Stimulated activated CD4-positive, alpha-beta T cell treated with anti-CD3 and anti-CD28 coated beads, TNF-alpha, amount 100 ng/mL, for 48 hours (primary cell): ENCODE data around the gene STARD6.
"Not testable (repeated sequence)": the region's sequence is repeated elsewhere in the genome, so short reads cannot be mapped to it uniquely, and the experiment has no call there.

Source experiments
- DNase-seq, 3 donors: peaks; one replicate each; pipeline ENCODE4 v3.0.0-alpha.2; 2020; ENCODE audit warnings: low read depth in 3 of 3

Gene STARD6, protein sequence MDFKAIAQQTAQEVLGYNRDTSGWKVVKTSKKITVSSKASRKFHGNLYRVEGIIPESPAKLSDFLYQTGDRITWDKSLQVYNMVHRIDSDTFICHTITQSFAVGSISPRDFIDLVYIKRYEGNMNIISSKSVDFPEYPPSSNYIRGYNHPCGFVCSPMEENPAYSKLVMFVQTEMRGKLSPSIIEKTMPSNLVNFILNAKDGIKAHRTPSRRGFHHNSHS

DNA sequence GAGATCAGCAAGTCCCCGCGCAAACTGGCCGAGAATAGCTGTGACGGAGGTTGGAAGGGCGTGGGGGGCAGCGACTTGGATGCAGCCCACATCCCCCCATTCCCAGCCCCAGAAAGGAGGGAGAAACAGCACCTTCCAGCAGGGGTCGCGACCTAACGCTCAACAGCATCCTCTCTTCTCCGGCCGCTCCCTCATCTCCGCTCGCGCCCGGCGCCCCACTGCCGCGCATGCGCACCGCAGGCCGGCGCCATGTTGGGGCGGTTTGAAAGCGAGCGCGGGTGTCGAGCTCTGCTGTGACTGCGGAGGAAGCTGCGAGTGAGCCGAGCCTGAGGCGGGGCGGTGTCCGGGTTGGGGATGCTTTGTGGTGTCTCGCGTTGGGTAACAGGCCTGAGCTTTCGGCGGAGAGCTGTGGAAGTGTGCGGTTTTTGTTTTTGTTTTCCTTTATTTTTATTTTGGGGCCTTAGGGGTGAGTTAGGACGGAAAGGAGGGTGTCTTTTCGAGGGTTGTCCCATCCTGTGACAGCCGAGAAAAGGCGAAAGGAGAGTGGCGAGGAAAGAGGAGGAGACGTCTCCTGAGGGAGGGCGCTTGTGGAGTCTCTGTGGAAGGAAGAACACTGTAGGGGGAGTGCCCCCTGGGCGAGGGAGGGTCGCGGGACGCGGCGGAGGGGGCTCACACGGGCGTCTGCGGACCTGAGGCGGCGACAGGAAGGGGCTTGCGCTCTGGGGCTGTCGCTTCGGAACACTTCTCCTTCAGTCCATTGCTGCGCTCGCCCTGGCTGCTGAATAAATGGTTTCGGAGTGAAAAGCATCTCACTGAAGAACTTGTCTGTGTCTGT lies at the start of gene STARD6, which contains the start of gene C18orf54:
STARD6 (minus strand) TSS at position 199 of the 835 bp plus-strand sequence. CDS start 3,285 bp downstream, outside the sequence.
C18orf54 (plus strand) TSS at position 247 of the 835 bp plus-strand sequence. CDS start 2,667 bp downstream, outside the sequence.
- DNase-seq = peak; percentile 77 to 81 (median 78)

DNA sequence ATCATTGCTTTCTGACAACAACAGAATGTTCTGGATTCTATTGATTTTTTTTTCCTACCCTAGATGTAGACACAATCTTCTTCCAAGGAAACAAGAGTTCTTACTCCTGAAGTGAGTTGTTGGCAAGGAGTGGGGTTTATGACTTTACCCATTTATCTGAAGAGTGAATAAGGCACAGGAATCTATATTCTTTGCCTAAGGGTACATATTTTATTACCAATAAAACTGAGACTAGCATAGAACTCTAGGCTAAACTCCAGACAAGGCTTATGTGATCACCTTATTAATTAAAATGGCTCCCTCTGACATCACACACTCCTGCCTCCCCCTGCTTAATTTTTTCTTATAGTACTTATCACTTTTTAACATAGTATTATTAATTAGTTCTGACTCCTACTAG lies 47.6 kb upstream of the STARD6 start:
- no peak for DNase-seq

DNA sequence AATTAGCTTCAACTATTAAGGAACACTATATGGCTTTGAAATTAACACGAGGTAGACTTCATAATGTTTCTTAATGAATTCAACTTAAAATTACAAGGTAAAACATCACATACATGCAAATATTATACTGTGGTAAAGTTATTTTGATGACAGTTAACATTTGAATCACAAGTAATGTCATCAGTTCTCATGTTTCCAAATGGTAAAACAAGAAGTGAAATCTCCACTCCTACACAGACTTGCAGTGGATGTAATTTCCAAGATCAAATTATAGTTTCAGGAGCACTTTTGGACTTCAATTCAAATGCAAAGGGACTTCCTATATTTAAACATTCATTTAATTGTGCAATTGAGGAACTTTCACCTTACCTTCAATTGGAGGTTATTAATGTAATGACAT lies 39.1 kb upstream of the STARD6 start:
- DNase-seq = no peak

DNA sequence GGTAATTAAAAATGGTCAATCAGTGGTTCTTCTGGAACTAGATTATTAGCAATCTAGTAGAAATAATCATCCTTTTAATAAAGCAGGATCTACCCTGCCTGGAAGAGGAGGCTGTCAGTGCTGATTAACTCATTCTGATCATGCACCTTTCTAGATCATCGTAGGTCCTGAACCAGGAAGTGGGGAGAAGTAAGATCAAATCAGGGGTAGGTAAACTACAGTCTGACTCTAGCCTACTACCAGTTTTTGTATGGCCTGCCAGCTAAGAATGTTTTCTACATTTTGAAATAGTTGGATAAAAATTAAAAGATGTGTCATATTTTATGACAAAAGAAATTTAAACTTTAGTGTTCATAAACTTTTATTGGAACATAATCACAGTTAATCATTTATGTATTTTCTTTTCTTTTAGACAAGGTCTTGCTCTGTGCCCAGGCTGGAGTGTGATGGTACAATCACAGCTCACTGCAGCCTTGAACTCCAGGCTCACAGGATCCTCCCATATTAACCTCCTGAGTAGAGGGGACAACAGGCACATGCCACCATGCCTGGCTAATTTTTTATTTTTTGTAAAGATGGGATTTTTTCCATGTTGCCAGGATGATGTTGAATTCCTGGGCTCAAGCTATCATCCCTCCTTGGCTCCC lies 36.1 kb upstream of the STARD6 start:
- no peak for DNase-seq

- DNase-seq = no peak
Observed at GRCh38 chr18:54392543-54393023, 34.9 kb upstream of the STARD6 start.

GRCh38 chr18:54390838-54391237 lies 33.2 kb upstream of the STARD6 start:
- no peak for DNase-seq

- no peak for DNase-seq
Observed at GRCh38 chr18:54389143-54389505, 31.5 kb upstream of the STARD6 start.

DNA sequence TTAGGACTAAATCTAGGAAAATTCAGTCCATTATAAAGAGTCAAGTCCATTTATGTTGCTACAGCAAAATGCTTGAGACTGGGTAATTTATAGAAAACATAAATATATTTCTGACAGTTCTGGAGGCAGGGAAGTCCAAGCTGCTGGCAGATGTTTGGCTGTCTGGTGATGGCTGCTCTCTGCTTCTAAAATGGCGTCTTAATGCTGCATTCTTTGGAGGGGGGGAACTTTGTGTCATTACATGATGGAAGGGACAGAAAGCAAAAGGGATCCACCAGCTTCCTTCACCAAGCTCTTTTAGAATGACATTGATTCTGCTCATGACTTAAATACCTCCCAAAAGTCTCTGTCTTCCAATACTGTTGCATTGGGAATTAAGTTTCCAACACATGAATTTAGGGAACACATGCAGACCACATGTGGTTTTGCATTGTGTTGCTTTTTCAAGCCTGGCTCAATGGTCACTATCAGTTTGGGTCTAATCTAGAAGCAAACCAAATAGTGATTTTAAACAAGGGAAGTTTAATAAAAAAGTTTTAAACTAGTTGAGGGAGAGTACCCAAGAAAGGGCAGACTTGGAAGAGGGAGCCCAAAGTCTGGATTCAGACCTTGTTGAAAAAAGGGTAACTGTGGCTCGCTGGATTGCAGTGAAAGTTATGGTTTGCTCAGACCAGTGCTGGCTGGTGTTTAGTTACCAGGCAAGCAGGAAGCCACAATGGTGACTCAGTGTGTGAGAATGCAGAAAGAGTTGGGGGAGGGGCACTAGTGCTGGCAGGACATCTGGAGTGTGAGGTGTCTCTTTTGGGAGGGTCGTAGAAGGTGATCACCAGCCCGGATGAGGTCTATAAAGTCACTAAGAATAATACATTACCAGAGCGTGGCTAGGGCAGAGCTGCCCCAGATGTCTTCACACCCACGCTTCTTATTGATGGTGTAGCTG lies 30.8 kb upstream of the STARD6 start:
- peak in 1 of 3 donors; percentile 19 for DNase-seq

GRCh38 chr18:54387631-54388030 lies 30.0 kb upstream of the STARD6 start:
- DNase-seq = no peak

DNA sequence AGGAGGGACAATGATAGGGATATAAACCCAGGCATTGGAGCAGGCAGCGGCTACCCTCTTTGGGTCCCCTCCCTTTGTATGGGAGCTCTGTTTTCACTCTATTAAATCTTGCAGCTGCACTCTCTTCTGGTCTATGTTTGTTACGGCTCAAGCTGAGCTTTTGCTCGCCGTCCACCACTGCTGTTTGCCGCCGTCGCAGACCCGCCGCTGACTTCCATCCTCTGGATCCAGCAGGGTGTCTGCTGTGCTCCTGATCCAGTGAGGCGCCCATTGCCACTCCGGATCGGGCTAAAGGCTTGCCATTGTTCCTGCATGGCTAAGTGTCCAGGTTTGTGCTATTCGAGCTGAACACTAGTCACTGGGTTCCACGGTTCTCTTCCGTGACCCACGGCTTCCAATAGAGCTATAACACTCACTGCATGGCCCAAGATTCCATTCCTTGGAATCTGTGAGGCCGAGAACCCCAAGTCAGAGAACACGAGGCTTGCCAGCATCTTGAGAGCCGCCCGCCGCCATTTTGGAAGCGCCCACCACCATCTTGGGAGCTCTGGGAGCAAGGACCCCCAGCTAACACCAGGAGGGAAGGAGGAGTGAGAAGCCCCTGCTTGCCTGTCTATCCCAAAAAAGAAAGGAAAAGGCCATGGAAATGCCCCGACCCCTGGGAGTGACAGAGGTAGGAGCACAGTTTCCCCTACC lies 29.3 kb upstream of the STARD6 start:
- DNase-seq = not testable (repeated sequence)

- no peak for DNase-seq
Observed at GRCh38 chr18:54386043-54386442, 28.4 kb upstream of the STARD6 start.

GRCh38 chr18:54382733-54383252 lies 25.1 kb upstream of the STARD6 start:
- DNase-seq = no peak

- no peak for DNase-seq
Observed at GRCh38 chr18:54382076-54382475, 24.4 kb upstream of the STARD6 start.

- no peak for DNase-seq
Observed at GRCh38 chr18:54381640-54382039, 24.0 kb upstream of the STARD6 start.

DNA sequence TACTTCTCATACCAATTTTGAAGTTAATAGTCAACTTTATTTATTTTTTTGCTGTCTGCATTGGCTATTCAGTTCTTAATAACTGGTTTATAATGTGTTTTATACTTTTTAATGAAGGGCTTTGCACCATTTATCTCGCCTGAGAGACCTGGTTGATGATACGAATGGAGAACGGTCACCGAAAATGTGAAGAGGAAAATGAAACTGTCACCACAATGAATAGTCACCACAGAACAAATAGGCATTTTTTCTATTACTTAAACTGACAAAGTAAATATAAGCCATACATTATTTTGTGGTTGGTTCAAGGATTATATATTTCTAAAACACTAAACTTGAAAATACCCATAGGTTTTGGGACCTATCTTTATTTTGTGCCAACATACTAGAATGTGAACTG lies 20.4 kb upstream of the STARD6 start:
- DNase-seq = no peak

GRCh38 chr18:54360406-54360805 lies 2.7 kb upstream of the STARD6 start:
- DNase-seq = no peak

DNA sequence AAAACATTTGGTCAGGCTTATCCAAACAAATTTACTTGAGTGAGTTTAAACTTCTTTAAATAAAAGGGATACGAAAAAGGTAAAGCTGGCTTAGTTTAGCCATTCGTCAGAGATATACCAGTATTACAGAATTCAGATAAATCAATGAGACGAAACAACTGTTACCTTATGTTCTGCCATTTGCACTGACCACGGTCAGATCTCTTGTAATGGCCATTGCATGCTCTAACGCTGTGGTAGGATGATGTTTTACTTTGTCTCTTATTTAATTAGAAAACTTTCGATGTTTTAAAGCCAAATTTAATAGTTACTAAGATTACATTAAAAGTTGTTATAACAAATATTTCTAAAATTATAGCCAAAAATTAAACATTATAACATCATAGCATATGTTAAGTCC lies 1.6 kb upstream of the STARD6 start:
- DNase-seq = no peak

GRCh38 chr18:54358495-54359040 lies 910 bp upstream of the STARD6 start:
- no peak for DNase-seq

GRCh38 chr18:54357082-54357659 lies 487 bp downstream of the STARD6 start:
- DNase-seq = no peak

GRCh38 chr18:54351186-54351585 lies 6.5 kb downstream of the STARD6 start:
- DNase-seq = no peak
